DMS53 treated with DMSO at 0.1 percent for 48 hours (cell line): Measurements from ENCODE around the gene TBCD.

Experiments used
- DNase-seq: peaks from one replicate; lab custom pipeline; 2025; ENCODE audit not compliant: unreplicated experiment; lab: John Stamatoyannopoulos, UW

The TBCD gene

GRCh38 chr17:82900741-82901140 lies 148.9 kb downstream of the TBCD start:
- DNase-seq: no peak

GRCh38 chr17:82901356-82901755 lies 149.5 kb downstream of the TBCD start:
- no peak for DNase-seq

GRCh38 chr17:82901856-82902255 lies 150.0 kb downstream of the TBCD start:
- no peak for DNase-seq

- no peak for DNase-seq
Observed at GRCh38 chr17:82902972-82903874, 151.4 kb downstream of the TBCD start.

GRCh38 chr17:82905130-82905529 lies 153.3 kb downstream of the TBCD start:
- DNase-seq: no peak

- DNase-seq: no peak
Observed at GRCh38 chr17:82907797-82908542, 156.1 kb downstream of the TBCD start.

- DNase-seq: no peak
Observed at GRCh38 chr17:82908543-82909160, 156.8 kb downstream of the TBCD start.

- no peak for DNase-seq
Observed at GRCh38 chr17:82909322-82909904, 157.5 kb downstream of the TBCD start.

- no peak for DNase-seq
Observed at GRCh38 chr17:82910041-82910481, 158.2 kb downstream of the TBCD start.

GRCh38 chr17:82910770-82911169 lies 158.9 kb downstream of the TBCD start:
- DNase-seq: no peak

- no peak for DNase-seq
Observed at GRCh38 chr17:82911822-82912221, 160.0 kb downstream of the TBCD start.

- no peak for DNase-seq
Observed at GRCh38 chr17:82912484-82913089, 160.7 kb downstream of the TBCD start.

GRCh38 chr17:82913304-82914043 lies 161.6 kb downstream of the TBCD start:
- no peak for DNase-seq

- no peak for DNase-seq
Observed at GRCh38 chr17:82914375-82914774, 162.5 kb downstream of the TBCD start.

GRCh38 chr17:82915010-82915756 lies 163.3 kb downstream of the TBCD start:
- DNase-seq: no peak

GRCh38 chr17:82915757-82916027 lies 163.8 kb downstream of the TBCD start:
- DNase-seq: no peak

- DNase-seq: no peak
Observed at GRCh38 chr17:82917699-82918345, 166.0 kb downstream of the TBCD start.

GRCh38 chr17:82918508-82918907 lies 166.6 kb downstream of the TBCD start:
- no peak for DNase-seq

- no peak for DNase-seq
Observed at GRCh38 chr17:82920150-82920549, 168.3 kb downstream of the TBCD start.
